GM20000 (cell line): Measurements from ENCODE around the gene ZDHHC8.

Source experiments
- DNase-seq: peaks from one replicate; pipeline ENCODE4 v3.0.0; 2012; ENCODE audit warnings: low spot score
- CTCF ChIP-seq: IDR thresholded peaks from 2 replicates; pipeline ENCODE4 v1.5.1; 2012; ENCODE audit warnings: mild to moderate bottlenecking, control low read depth; ENCODE audit errors: extremely low read depth, missing control alignments

The ZDHHC8 gene

GRCh38 chr22:20108757-20109230 is 22.8 kb upstream of the ZDHHC8 start:
- TF ChIP-seq CTCF = no peak
- DNase-seq = no peak

GRCh38 chr22:20109411-20110358 is 21.9 kb upstream of the ZDHHC8 start:
- TF ChIP-seq CTCF = no peak
- DNase-seq = no peak

- no peak for DNase-seq
- no peak for TF ChIP-seq CTCF
These were observed 21.1 kb upstream of the ZDHHC8 start for GRCh38 chr22:20110359-20110985.

- TF ChIP-seq CTCF = peak; percentile 11
- DNase-seq = peak; percentile 74
These were observed 20.4 kb upstream of the ZDHHC8 start for GRCh38 chr22:20111045-20111688.

- TF ChIP-seq CTCF = no peak
These were observed 19.6 kb upstream of the ZDHHC8 start for GRCh38 chr22:20111689-20112622.

GRCh38 chr22:20112623-20113511 is 18.7 kb upstream of the ZDHHC8 start:
- TF ChIP-seq CTCF = no peak
- no peak for DNase-seq

More at GRCh38 chr22:20111689-20112622, 19.6 kb upstream of the ZDHHC8 start:
- no peak for DNase-seq
